Pulmonary artery endothelial cell (primary cell): ENCODE results near the gene PPFIA1. TPM values are rescaled to one million over a fixed set of nuclear protein-coding genes. Genes with fewer than 3 reads are reported as not detected.

Experiments
- DNase-seq: peaks from one replicate; pipeline ENCODE4 v3.0.0-alpha.2; 2011; ENCODE audit warnings: low read depth, low spot score
- total RNA-seq: library from RNA; depleted of rRNA; stranded (reverse); fragments of >200 nt; gene quantifications from 2 replicates; pipeline ENCODE4 v1.2.3, GENCODE V29; 2014

Gene PPFIA1
- total RNA-seq, 1 donor from 2014 or later: 31.3 TPM

GRCh38 chr11:70353900-70354568, 83.5 kb downstream of the PPFIA1 start:
- DNase-seq: no peak

- no peak for DNase-seq
These were observed 84.1 kb downstream of the PPFIA1 start for GRCh38 chr11:70354629-70355028.

- no peak for DNase-seq
These were observed 88.3 kb downstream of the PPFIA1 start for GRCh38 chr11:70358753-70359152.

GRCh38 chr11:70359451-70360205, 89.1 kb downstream of the PPFIA1 start:
- DNase-seq: no peak

- no peak for DNase-seq
These were observed 89.7 kb downstream of the PPFIA1 start for GRCh38 chr11:70360211-70360610.

GRCh38 chr11:70364178-70364577, 93.7 kb downstream of the PPFIA1 start:
- DNase-seq: no peak

- DNase-seq: no peak
These were observed 94.5 kb downstream of the PPFIA1 start for GRCh38 chr11:70364745-70365543.

GRCh38 chr11:70365544-70365927, 95.0 kb downstream of the PPFIA1 start:
- DNase-seq: no peak

DNA sequence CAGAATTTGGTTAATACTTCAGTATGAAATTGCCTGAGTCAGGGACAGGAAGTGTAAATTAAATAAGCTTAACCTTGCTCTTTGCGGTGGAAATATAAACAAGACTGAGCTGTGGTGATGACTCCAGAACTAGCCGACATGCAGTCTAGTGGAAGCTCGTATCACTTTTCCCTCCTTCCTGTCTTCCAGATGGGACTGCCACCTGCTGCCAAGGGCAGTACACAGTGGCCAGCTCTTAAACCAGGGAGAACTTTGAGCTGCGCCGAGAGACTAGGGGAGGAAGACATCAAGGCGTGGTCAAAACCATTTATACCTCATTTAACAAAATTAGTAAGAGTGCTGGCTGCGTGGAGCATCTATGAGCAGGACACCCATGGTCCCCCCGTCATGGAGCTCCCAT, 96.6 kb downstream of the PPFIA1 start:
- no peak for DNase-seq

DNA sequence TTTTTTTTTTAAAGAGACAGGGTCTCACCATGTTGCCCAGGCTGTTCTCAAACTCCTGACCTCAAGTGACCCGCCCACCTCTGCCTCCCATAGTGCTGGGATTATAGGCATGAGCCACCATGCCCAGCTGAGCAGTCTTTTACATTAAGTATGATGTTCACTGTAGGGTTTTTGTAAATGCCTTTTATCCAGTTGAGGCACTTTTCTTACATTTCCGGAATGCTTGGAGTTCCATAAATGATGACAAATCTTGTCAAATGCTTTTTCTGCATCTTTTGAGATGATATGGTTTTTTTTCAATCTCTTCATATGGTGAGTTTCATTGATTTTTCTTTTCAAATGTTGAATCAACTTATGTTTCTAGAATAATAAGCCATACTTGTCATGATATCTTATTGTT, 98.5 kb downstream of the PPFIA1 start:
- DNase-seq: no peak

- DNase-seq: no peak
These were observed 100.8 kb downstream of the PPFIA1 start for GRCh38 chr11:70371241-70371640.

GRCh38 chr11:70372076-70372475, 101.6 kb downstream of the PPFIA1 start:
- no peak for DNase-seq

GRCh38 chr11:70376621-70377020, 106.1 kb downstream of the PPFIA1 start:
- DNase-seq: no peak

DNA sequence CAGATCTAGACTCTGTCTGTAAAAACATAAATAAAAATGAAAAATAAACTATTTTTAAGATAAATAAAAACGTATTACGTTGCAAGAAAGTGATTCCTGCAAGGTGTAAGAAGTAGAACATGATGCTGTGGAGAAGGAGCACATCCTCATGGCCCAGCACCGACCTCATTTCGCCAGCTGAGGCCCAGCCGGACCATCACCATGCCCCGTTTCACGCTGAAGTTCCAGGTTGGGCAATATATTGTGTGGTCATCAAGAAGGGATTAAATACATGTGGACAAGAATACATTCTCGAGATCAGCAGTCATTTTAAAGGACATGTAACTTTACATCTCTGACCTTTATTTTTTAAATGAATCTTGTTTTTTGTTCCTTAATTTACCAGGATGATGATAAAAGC, 107.2 kb downstream of the PPFIA1 start:
- no peak for DNase-seq

GRCh38 chr11:70378506-70379134, 108.1 kb downstream of the PPFIA1 start:
- DNase-seq: no peak

- no peak for DNase-seq
These were observed 110.9 kb downstream of the PPFIA1 start for GRCh38 chr11:70381350-70381749.

GRCh38 chr11:70381872-70382861, 111.7 kb downstream of the PPFIA1 start:
- no peak for DNase-seq

- no peak for DNase-seq
These were observed 113.4 kb downstream of the PPFIA1 start for GRCh38 chr11:70383664-70384565.

DNA sequence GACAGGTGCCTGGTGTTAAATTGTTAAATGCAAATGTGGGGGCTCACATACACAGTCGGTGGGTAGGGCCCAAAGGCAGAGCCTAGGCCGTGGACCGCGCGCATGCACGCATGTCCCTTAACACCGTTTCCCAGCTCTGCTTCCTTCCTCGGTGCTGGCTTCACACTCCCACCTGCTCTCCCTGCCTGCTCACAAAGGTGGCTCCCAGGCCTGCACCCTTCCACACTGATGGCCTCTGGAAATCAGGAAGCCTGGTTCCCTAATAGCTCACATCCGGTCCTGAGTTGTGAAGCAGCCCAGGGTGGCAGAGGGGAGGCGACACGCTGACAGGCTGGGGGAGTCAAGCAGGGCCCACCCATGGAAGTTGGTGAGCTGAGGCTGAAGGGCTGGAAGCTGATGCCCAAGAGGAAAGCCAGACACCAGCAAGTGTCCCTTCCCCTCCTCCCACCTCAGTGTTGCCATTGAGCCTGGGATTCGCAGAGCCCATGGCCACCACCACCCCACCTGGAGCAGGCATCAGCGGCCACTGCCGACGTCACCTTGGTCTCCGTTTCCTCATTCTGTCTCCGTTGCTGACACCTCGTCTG, 114.2 kb downstream of the PPFIA1 start:
- DNase-seq: no peak
